Fibroblast of lung (primary cell): ENCODE measurements around the gene GARNL3. TPM values are rescaled to one million over a fixed set of nuclear protein-coding genes. Genes with fewer than 3 reads are reported as not detected.

ENCODE experiments used
- DNase-seq, 2 donors: peaks; one replicate each; pipeline versions ENCODE4 v3.0.0 to v3.0.0-alpha.2; 2010; ENCODE audit warnings: low read depth in 2 of 2
- H2AFZ ChIP-seq: 2 replicates; pipeline ENCODE4 v1.5.1; 2012; ENCODE audit warnings: low read length, control low read depth, inconsistent platforms
- H3K27ac ChIP-seq: 2 replicates; pipeline ENCODE4 v1.5.1; 2011; ENCODE audit warnings: low read length, control low read depth; ENCODE audit not compliant: insufficient read depth
- H3K27me3 ChIP-seq: 2 replicates; pipeline ENCODE4 v1.5.1; 2011; ENCODE audit warnings: mild to moderate bottlenecking, low read length; ENCODE audit not compliant: control insufficient read depth, insufficient read depth
- H3K36me3 ChIP-seq: 2 replicates; pipeline ENCODE4 v1.5.1; 2011; ENCODE audit warnings: low read length; ENCODE audit not compliant: control insufficient read depth, insufficient read depth
- H3K4me1 ChIP-seq: 2 replicates; pipeline ENCODE4 v1.5.1; 2011; ENCODE audit warnings: low read length; ENCODE audit not compliant: control insufficient read depth, insufficient read depth; ENCODE audit errors: extremely low read depth
- H3K4me2 ChIP-seq: 2 replicates; pipeline ENCODE4 v1.5.1; 2011; ENCODE audit warnings: low read length, control low read depth; ENCODE audit not compliant: insufficient read depth; ENCODE audit errors: extremely low read depth
- H3K4me3 ChIP-seq, 4 experiments: fragments of 200-600 bp in 1 of 4; sonication (generic) in 1 of 4; replicated peaks in 1 of 4; 2 replicates each; pipeline ENCODE4 v1.5.1; 2011 to 2016; ENCODE audit warnings: low read length in 4 of 4, low read depth in 3 of 4, mild to moderate bottlenecking in 3 of 4, control low read depth in 2 of 4, inconsistent platforms in 1 of 4, mixed read lengths in 1 of 4; ENCODE audit not compliant: insufficient read depth in 1 of 4; ENCODE audit errors: control extremely low read depth in 1 of 4
- H3K79me2 ChIP-seq: 2 replicates; pipeline ENCODE4 v1.5.1; 2012; ENCODE audit warnings: mild to moderate bottlenecking, low read length, inconsistent platforms; ENCODE audit not compliant: control insufficient read depth, insufficient read depth
- H3K9ac ChIP-seq: 2 replicates; pipeline ENCODE4 v1.5.1; 2011; ENCODE audit warnings: mild to moderate bottlenecking, low read length, control low read depth; ENCODE audit not compliant: insufficient read depth
- H3K9me3 ChIP-seq: 2 replicates; pipeline ENCODE4 v1.5.1; 2012; ENCODE audit warnings: low read depth, low read length; ENCODE audit not compliant: control insufficient read depth, insufficient read depth
- H4K20me1 ChIP-seq: 2 replicates; pipeline ENCODE4 v1.5.1; 2011; ENCODE audit warnings: low read length; ENCODE audit not compliant: control insufficient read depth, insufficient read depth; ENCODE audit errors: extremely low read depth
- CTCF ChIP-seq, 2 donors: IDR thresholded peaks in 1 of 2; conservative IDR thresholded peaks in 1 of 2; 1 replicate in 1 of 2; 2 replicates in 1 of 2; pipeline ENCODE4 v1.5.1; 2011 to 2012; ENCODE audit warnings: low read length in 2 of 2, control low read depth in 1 of 2, inconsistent platforms in 1 of 2, low read depth in 1 of 2, mild to moderate bottlenecking in 1 of 2
- EZH2 ChIP-seq: IDR thresholded peaks from 2 replicates; pipeline ENCODE4 v1.5.1; 2012; ENCODE audit warnings: low read length, control low read depth, mild to moderate bottlenecking; ENCODE audit errors: missing control alignments
- polyA plus RNA-seq, 2 donors: library from polyadenylated mRNA; depleted of rRNA in 1 of 2; stranded (reverse) in 1 of 2; unstranded in 1 of 2; fragments of >200 nt; gene quantifications; 2 replicates each; pipeline ENCODE4 v1.2.1, GENCODE V29; 2011 to 2012; ENCODE audit warnings: missing spikeins in 1 of 2
- total RNA-seq: library from RNA; depleted of rRNA; stranded (reverse); fragments of >200 nt; gene quantifications from 2 replicates; pipeline ENCODE4 v1.2.1, GENCODE V29; 2014

Gene GARNL3
- total and polyA plus RNA-seq, 2 donors (not counting 1 experiment from before 2014, with no cell fraction given): 1.5 to 6.4 TPM

- H3K9me3 ChIP-seq: no peaks in the 10 kb centered on the region
- no peaks in the 10 kb centered on the region for H3K79me2 ChIP-seq
- TF ChIP-seq CTCF (conservative IDR thresholded peaks at IDR 0.05 in 1 of 2, IDR thresholded peaks at IDR 0.05 in 1 of 2; ENCODE audit: low read depth in 1 of 2, low read length in 2 of 2): no peak
- no peak for TF ChIP-seq EZH2
- DNase-seq: no peak
- H3K9ac ChIP-seq: no peak overlapping the region
- no peak overlapping the region for H3K4me2 ChIP-seq
- peaks cover 10% of the 10 kb centered on the region for H3K4me1 ChIP-seq
- H3K27me3 ChIP-seq: peaks cover 3% of the 10 kb centered on the region
- H3K4me3 ChIP-seq: no peak overlapping the region
- no peaks in the 10 kb centered on the region for H3K36me3 ChIP-seq
- H3K27ac ChIP-seq: no peak overlapping the region
- H4K20me1 ChIP-seq: no peaks in the 10 kb centered on the region
- no peak overlapping the region for H2AFZ ChIP-seq
Observed at GRCh38 chr9:127390248-127390545, 125.6 kb downstream of the GARNL3 start.

DNA sequence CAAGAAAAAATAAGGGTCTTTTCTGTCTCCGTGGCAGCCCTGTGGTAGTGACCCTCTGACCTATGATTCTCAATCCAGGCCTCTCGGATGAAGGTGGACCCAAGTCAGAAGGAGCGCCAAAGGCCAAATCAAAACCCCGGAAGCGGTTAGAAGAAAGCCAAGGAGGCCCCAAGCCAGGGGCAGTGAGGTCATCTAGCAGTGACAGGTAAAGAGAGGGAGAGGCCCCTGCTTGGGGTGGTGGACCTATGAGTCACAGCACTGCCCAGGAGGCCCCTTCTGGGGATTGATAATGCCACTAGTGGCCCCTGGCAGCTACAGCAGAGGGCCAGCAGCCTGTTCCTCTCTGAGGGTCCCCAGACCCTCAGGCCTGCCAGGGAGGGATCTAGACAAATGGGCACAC is 126.0 kb downstream of the GARNL3 start:
- no peak overlapping the region for H3K9ac ChIP-seq
- no peak overlapping the region for H3K27ac ChIP-seq
- H3K27me3 ChIP-seq: no peaks in the 10 kb centered on the region
- no peaks in the 10 kb centered on the region for H4K20me1 ChIP-seq
- no peaks in the 10 kb centered on the region for H3K9me3 ChIP-seq
- no peak overlapping the region for H3K4me3 ChIP-seq
- H3K4me1 ChIP-seq: peaks cover 10% of the 10 kb centered on the region
- H3K79me2 ChIP-seq: no peaks in the 10 kb centered on the region
- H3K4me2 ChIP-seq: no peak overlapping the region
- DNase-seq: no peak
- no peaks in the 10 kb centered on the region for H3K36me3 ChIP-seq
- no peak overlapping the region for H2AFZ ChIP-seq
- TF ChIP-seq CTCF (conservative IDR thresholded peaks at IDR 0.05 in 1 of 2, IDR thresholded peaks at IDR 0.05 in 1 of 2; ENCODE audit: low read depth in 1 of 2, low read length in 2 of 2) (no peak), EZH2 (no peak)

DNA sequence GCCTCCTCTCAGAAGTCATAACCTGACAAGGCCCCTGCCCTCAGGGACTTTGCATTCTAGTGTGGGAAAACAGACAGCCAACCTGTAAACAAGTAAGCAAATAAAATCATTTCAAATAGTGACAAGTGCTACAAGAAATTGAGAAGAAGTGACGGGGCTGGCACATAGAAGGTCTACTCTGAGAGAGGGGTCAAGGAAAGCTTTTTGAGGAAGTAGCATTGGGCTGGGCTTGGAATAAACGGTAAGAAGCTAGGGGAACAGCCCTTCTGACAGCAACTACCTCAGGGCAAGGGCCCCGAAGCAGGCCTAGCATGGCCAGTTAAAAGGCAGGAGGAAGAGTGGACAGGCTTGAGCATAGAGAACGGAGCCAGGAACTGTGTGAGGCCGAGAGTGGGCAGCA is 127.6 kb downstream of the GARNL3 start:
- Histone ChIP-seq H3K27ac (no peak overlapping the region), H4K20me1 (no peaks in the 10 kb centered on the region), H3K9me3 (no peaks in the 10 kb centered on the region), H3K27me3 (no peaks in the 10 kb centered on the region), H3K4me2 (no peak overlapping the region), H2AFZ (no peak overlapping the region), H3K4me3 (no peak overlapping the region), H3K9ac (no peak overlapping the region), H3K36me3 (no peaks in the 10 kb centered on the region), H3K79me2 (no peaks in the 10 kb centered on the region), H3K4me1 (peaks cover 10% of the 10 kb centered on the region)
- DNase-seq: no peak
- TF ChIP-seq CTCF (conservative IDR thresholded peaks at IDR 0.05 in 1 of 2, IDR thresholded peaks at IDR 0.05 in 1 of 2; ENCODE audit: low read depth in 1 of 2, low read length in 2 of 2) (no peak), EZH2 (no peak)
